GM12874 (cell line): ENCODE measurements around the gene TCEA2.

Experiments
- TF ChIP-seq, protein P1 (sequence below): IDR thresholded peaks from 2 replicates; pipeline ENCODE4 v1.5.1; 2011; ENCODE audit warnings: low read depth, mild to moderate bottlenecking, control low read depth, low read length, moderate library complexity; ENCODE audit not compliant: insufficient read depth

Gene TCEA2

DNA sequence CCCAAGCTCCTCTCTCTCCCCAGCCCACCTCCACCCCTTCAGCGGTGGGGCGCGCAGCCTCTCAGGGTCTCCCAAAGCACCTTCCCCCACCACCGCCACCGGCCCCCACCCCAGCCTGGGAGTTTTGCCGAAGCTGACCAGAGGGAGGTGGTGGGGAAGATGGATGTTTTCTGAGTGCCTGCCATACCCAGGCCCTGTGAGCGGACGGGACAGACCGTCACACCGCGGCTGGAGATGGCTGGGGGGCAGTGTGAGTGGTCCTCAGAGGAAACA is 21.3 kb upstream of the TCEA2 start:
- TF ChIP-seq, protein P1, sequence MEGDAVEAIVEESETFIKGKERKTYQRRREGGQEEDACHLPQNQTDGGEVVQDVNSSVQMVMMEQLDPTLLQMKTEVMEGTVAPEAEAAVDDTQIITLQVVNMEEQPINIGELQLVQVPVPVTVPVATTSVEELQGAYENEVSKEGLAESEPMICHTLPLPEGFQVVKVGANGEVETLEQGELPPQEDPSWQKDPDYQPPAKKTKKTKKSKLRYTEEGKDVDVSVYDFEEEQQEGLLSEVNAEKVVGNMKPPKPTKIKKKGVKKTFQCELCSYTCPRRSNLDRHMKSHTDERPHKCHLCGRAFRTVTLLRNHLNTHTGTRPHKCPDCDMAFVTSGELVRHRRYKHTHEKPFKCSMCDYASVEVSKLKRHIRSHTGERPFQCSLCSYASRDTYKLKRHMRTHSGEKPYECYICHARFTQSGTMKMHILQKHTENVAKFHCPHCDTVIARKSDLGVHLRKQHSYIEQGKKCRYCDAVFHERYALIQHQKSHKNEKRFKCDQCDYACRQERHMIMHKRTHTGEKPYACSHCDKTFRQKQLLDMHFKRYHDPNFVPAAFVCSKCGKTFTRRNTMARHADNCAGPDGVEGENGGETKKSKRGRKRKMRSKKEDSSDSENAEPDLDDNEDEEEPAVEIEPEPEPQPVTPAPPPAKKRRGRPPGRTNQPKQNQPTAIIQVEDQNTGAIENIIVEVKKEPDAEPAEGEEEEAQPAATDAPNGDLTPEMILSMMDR: no peak

DNA sequence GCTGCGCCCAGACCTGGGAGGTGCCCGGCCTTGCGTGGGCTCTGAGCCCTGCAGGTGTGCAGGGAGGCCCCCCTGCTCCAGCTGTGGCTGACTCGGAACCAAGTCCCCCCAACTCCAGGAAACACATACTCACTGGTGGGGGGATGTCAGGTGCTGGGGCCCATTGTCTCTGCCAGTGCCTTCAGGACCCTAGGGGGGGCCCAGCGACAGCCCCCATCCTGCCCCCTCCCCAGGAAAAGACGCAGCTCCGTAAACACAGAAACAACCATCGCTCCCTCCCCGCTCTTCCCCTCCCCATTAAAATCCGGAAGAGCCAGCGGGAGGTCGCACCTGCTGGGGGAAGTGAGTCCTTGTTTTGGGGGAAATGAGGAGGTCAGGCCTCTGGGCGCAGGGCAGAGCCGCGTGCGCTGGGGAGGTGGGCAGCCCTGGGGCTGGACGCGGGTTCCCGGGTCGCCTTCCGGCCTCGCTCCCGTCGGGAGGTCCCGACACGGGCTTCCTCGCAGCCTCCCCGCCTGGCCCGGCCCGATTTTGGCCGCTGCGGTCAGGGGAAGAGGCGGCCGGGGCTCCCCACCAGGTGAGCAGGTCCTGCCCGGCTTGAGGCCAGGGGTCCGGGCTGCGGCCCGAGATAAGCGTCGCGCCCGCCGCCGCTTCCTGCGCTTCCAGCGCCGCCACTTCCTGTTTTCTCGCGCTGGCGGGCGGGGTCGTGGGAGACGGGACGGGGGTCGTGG is 20.8 kb upstream of the TCEA2 start:
- TF ChIP-seq, protein P1: no peak

DNA sequence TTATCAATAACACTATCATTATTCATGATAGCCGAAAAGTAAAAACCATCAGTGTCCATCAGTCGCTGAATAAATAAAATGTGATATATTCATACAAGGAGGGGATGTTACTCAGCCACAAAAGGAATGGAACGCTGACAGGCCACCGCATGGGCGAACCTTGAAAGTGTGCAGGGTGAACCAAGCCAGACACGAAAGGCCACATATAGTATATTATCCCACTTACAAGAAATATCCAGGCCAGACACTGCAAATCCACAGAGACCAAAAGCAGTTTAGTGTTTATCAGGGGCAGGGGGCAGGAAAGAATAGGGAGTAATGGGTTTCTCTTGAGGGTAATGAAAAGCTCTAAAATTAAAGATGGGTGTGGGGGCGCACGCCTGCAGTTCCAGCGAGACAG is 19.2 kb upstream of the TCEA2 start:
- TF ChIP-seq, protein P1: no peak

DNA sequence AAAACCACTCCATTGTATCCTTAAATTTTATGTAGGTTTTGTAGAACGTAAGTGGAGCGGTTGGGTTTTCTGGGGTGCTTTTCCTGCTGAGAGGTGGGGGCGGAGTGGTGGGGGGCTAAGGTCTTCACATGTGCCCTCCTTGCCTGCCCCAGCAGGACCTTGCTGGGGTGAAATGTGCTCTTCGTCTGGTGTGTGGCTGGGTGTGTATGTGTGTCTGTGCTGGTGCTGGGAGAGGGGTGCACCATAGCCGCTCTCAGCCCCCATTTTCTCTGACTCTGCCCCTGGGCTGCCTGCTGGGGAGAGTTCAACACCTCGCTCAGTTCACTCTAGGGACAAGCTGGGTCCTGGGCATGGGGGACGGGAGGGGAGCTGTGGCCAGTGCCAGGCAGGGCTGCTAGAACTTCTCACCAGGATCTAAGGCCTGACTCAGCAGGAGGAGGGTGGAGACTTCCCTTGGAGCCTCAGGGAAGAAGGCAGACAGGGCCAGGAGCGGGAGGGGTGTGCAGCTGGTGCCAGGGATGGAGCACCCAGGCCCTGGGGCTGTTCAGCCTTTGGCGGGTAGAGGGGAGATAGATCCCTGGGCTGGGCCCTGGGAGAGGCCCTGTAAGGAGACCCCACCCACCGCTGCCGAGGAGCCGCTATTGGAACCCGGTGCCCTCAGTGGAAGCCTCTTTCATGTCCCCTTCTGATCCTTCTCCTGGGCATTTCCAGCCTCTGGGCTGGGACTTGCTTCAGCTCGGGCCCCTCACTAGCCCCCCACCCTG is 18.3 kb upstream of the TCEA2 start:
- TF ChIP-seq, protein P1: no peak

DNA sequence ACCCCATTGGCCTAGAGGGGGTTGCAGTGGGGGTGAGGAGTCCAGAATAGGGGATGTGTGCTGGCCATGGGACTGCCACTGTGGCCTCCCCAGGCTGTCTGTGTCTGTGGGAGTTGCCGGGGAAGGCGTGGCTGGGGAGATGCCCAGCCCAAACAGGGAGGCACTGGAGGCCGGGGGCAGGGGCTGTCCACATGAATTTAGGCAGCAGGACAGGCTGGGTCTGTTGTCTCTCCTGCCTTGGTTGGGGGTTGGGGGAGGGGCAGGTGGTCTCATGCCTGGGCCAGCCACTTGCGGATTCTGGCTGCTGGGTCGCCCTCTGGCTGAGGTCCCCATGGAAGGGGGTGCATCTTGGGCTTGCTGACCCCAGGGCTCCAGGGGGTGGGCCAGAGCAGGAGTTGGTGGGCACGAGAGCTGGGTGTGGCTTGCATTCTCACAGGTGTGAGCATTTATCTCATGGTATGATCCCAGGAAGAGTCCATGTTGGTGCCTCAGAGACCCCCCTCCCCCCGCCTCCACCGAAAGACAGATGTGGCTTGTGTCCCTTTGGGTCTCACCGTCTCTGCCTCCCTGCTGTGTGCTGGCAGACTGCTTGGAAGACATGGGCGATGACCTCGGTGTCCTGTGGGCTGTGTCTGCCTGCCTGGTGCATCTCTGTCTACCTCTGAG is 17.5 kb upstream of the TCEA2 start:
- TF ChIP-seq, protein P1: no peak

DNA sequence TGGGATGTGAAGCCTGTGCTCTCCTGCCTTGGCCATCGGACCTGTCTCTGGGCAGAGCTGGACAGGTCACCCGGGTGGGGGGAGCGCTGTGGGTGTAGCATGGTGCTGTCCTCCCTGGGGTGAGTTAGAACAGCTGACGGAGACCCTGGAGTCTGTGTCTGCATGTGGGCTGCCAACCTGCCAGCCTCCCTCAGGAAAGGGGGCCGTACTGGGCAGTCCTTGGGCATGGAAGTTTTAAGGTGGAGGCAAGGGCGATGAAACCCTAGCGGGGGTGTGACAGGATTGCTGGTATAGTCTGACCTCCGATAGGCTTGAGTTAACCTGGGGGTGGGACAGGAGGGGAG is 16.0 kb upstream of the TCEA2 start:
- TF ChIP-seq, protein P1: no peak

DNA sequence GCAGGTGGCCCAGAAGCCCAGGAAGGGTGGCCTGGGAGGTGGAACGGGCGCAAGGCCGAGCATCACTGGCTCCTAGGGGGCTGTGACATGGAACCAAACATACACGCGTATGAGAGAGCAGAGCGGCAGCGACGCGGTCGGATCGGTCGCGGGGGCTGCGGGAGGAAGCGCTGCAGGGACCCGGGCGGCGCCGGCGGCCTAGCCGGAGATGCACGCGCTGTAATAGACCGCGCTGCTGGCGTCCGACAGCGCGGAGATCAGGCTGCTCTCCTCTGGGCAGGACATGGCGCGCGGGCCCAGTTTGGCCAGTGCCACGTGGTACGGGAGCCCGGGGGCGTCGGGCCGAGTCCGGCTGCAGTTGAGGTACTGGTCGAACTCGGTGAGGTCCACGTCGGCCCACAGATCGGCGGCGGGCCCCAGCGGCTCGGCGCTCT is 15.0 kb upstream of the TCEA2 start:
- TF ChIP-seq, protein P1: no peak
